ENCODE results near the gene MRPL4. TPM values are rescaled to one million over a fixed set of nuclear protein-coding genes. Genes with fewer than 3 reads are reported as not detected.

The MRPL4 gene
- total and polyA plus RNA-seq, 2 of the 13 experiments (the other 11 are each of a cell fraction or from before 2014, with no cell fraction given): 40.6 to 42.5 TPM

- TF ChIP-seq AGO1 (IDR thresholded peaks at IDR 0.05; ENCODE audit: low read depth, low read length, poor library complexity, severe bottlenecking): peak; percentile 41
- TF ChIP-seq HNRNPK (IDR thresholded peaks at IDR 0.05; ENCODE audit: low read depth, low read length, poor library complexity, severe bottlenecking): no peak
- no peak; the same call in 1 of the 2 replicates for TF ChIP-seq ZBTB21 (CRISPR knock-in tag; IDR thresholded peaks at IDR 0.05)
- peak; percentile 86; the same call in 1 of the 2 replicates for TF ChIP-seq ARNT2 (CRISPR knock-in tag; IDR thresholded peaks at IDR 0.05; ENCODE audit: low read depth)
- TF ChIP-seq ZNF614 (CRISPR knock-in tag; IDR thresholded peaks at IDR 0.05; ENCODE audit: borderline replicate concordance): peak; percentile 91
- TF ChIP-seq ZC3H4 (CRISPR knock-in tag; IDR thresholded peaks at IDR 0.05; ENCODE audit: borderline replicate concordance): no peak
- peak; percentile 64 for TF ChIP-seq CBX1 (IDR thresholded peaks at IDR 0.05; ENCODE audit: low read depth)
- no peak for TF ChIP-seq IKZF1 (IDR thresholded peaks at IDR 0.05)
- no peak for TF ChIP-seq DNMT1 (CRISPR knock-in tag; IDR thresholded peaks at IDR 0.05)
- peak; percentile 64; the same call in 1 of the 2 replicates for TF ChIP-seq POGZ (CRISPR knock-in tag; IDR thresholded peaks at IDR 0.05)
- TF ChIP-seq ZNF34 (CRISPR knock-in tag; IDR thresholded peaks at IDR 0.05; ENCODE audit: borderline replicate concordance): no peak
- TF ChIP-seq FOXO1 (CRISPR knock-in tag; IDR thresholded peaks at IDR 0.05): no peak; the same call in 1 of the 2 replicates
- TF ChIP-seq CBX5 (CRISPR knock-in tag; IDR thresholded peaks at IDR 0.05; ENCODE audit: borderline replicate concordance): peak; percentile 46; the same call in 1 of the 2 replicates
- peak; percentile 96 for TF ChIP-seq ZNF605 (CRISPR knock-in tag; IDR thresholded peaks at IDR 0.05)
- TF ChIP-seq MAFG (CRISPR knock-in tag; IDR thresholded peaks at IDR 0.05): no peak
- TF ChIP-seq E2F5 (CRISPR knock-in tag; conservative IDR thresholded peaks at IDR 0.05): no peak
- TF ChIP-seq ZZZ3 (CRISPR knock-in tag; IDR thresholded peaks at IDR 0.05; ENCODE audit: borderline replicate concordance): no peak
- TF ChIP-seq ZBTB2 (CRISPR knock-in tag; IDR thresholded peaks at IDR 0.05; ENCODE audit: low read depth): peak; percentile 58; the same call in 1 of the 2 replicates
- peak; percentile 36; the same call in 1 of the 2 replicates for TF ChIP-seq RAD21 (CRISPR knock-in tag; IDR thresholded peaks at IDR 0.05)
- TF ChIP-seq MYPOP (CRISPR knock-in tag; IDR thresholded peaks at IDR 0.05): peak; percentile 86
- TF ChIP-seq AHR (CRISPR knock-in tag; IDR thresholded peaks at IDR 0.05): peak; percentile 69; the same call in 1 of the 2 replicates
- peak; percentile 50 for TF ChIP-seq ZFY (CRISPR knock-in tag; IDR thresholded peaks at IDR 0.05)
- 0 out of 2 replicates have a peak, but pooled peaks have one; percentile 73 for TF ChIP-seq STAT6 (CRISPR knock-in tag; IDR thresholded peaks at IDR 0.05; ENCODE audit: borderline replicate concordance)
- peak; percentile 54; the same call in 1 of the 2 replicates for TF ChIP-seq SNAPC5 (CRISPR knock-in tag; IDR thresholded peaks at IDR 0.05; ENCODE audit: borderline replicate concordance)
Measured at GRCh38 chr19:10270616-10271394, 18.8 kb downstream of the MRPL4 start, which contains the start of gene ICAM1 (continued).

All from HepG2 (cell line).